ENCODE results near the gene HIPK2. TPM values are rescaled to one million over a fixed set of nuclear protein-coding genes. Genes with fewer than 3 reads are reported as not detected.

HIPK2 gene
- total RNA-seq, 1 donor = 12.7 TPM

DNA sequence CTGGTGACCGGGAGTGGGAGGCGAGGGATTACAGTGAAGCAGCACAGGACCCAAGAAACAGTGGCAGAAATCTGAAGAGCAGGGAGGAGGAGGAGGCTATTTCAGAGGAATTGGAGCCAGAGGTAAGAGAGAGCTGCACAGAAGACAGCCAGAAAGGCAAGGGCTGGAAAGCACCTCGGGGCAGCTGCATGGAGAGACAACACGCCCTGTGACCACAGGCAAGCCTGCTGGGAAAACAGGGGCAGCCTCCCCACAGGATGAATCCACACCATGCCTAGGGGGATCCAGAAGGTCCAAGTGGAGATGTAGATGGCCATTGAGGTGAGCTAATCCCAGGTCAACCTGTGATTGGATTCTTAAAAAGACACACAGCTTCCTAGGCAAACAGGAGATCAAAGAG, 135.5 kb downstream of the HIPK2 start:
- no peak for DNase-seq (ENCODE audit: insufficient read length, low spot score, missing footprints)
- no peak overlapping the region for H3K4me2 ChIP-seq (ENCODE audit: insufficient read depth, low read length)
- peaks cover 31% of the 10 kb centered on the region for H4K20me1 ChIP-seq (ENCODE audit: insufficient read depth, low read length)
- no peak overlapping the region for H3K4me3 ChIP-seq (ENCODE audit: insufficient read depth, low read length)
- no peak overlapping the region for H2AFZ ChIP-seq (ENCODE audit: low read length)
- no peak overlapping the region for H3K27ac ChIP-seq (ENCODE audit: low read depth, low read length)
- peaks cover 27% of the 10 kb centered on the region for H3K36me3 ChIP-seq (ENCODE audit: insufficient read depth, low read length)
- no peaks in the 10 kb centered on the region for H3K9me3 ChIP-seq (ENCODE audit: low read depth, low read length)
- H3K79me2 ChIP-seq (ENCODE audit: insufficient read depth, low read length) = peaks cover 92% of the 10 kb centered on the region
- H3K4me1 ChIP-seq (ENCODE audit: insufficient read depth, low read length) = peaks cover 2% of the 10 kb centered on the region
- no peaks in the 10 kb centered on the region for H3K27me3 ChIP-seq (ENCODE audit: insufficient read depth, low read length)
- TF ChIP-seq, protein P1, sequence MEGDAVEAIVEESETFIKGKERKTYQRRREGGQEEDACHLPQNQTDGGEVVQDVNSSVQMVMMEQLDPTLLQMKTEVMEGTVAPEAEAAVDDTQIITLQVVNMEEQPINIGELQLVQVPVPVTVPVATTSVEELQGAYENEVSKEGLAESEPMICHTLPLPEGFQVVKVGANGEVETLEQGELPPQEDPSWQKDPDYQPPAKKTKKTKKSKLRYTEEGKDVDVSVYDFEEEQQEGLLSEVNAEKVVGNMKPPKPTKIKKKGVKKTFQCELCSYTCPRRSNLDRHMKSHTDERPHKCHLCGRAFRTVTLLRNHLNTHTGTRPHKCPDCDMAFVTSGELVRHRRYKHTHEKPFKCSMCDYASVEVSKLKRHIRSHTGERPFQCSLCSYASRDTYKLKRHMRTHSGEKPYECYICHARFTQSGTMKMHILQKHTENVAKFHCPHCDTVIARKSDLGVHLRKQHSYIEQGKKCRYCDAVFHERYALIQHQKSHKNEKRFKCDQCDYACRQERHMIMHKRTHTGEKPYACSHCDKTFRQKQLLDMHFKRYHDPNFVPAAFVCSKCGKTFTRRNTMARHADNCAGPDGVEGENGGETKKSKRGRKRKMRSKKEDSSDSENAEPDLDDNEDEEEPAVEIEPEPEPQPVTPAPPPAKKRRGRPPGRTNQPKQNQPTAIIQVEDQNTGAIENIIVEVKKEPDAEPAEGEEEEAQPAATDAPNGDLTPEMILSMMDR (IDR thresholded peaks at IDR 0.05; ENCODE audit: extremely low read depth, low read depth, low read length) = no peak

DNA sequence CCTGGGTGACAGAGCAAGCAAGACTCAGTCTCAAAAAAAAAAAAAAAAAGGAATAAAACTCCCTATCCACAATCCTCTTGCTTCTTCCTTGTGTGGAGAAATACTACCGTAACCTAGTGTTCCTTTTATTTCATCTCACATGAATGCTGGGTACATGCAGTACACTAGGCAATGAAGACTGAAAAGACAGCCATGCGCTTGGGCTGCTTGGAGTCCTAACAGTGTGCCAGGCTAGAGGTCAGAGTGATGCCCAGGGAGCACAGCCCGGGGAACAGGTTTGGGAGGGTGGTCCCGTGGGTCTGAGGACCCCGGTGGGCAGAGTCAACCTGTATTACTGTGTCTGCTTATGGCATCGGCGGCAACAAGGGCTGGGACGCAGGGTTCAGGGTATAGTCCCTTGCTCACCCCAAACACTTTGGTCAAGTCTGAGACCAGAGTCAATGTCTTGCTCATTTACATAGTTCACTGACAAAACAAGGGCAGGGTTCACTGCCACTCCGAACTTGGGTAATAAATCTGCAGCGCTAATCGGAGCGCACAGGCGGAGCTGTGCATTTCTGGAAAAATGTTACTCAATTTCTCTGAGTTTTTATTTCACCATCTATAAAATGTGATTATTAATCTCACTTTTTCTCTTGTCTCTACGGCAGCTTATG, 136.3 kb downstream of the HIPK2 start:
- H3K79me2 ChIP-seq (ENCODE audit: insufficient read depth, low read length) = peaks cover 92% of the 10 kb centered on the region
- no peak overlapping the region for H3K4me2 ChIP-seq (ENCODE audit: insufficient read depth, low read length)
- peaks cover 27% of the 10 kb centered on the region for H3K36me3 ChIP-seq (ENCODE audit: insufficient read depth, low read length)
- no peaks in the 10 kb centered on the region for H3K27me3 ChIP-seq (ENCODE audit: insufficient read depth, low read length)
- DNase-seq (ENCODE audit: insufficient read length, low spot score, missing footprints) = no peak
- TF ChIP-seq, protein P1 (IDR thresholded peaks at IDR 0.05; ENCODE audit: extremely low read depth, low read depth, low read length) = no peak
- no peak overlapping the region for H3K4me3 ChIP-seq (ENCODE audit: insufficient read depth, low read length)
- H2AFZ ChIP-seq (ENCODE audit: low read length) = no peak overlapping the region
- H4K20me1 ChIP-seq (ENCODE audit: insufficient read depth, low read length) = peaks cover 31% of the 10 kb centered on the region
- H3K27ac ChIP-seq (ENCODE audit: low read depth, low read length) = no peak overlapping the region
- no peaks in the 10 kb centered on the region for H3K4me1 ChIP-seq (ENCODE audit: insufficient read depth, low read length)
- H3K9me3 ChIP-seq (ENCODE audit: low read depth, low read length) = no peaks in the 10 kb centered on the region

DNA sequence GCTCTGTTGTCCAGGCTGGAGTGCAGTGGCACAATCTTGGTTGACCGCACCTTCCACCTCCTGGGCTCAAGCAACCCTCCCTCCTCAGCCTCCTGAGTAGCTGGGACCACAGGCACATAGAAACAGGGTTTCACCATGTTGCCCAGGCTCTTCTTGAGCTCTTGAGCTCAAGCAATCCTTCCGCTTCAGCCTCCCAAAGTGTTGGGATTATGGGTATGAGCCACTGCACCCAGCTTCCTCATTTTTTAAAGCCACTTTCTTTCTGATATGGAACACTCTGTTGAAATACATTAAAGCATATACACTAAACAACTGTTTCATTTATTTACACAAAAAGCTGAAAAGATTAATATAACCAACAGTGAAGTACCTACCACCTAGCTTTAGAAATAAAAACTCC, 137.1 kb downstream of the HIPK2 start:
- peaks cover 94% of the 10 kb centered on the region for H3K79me2 ChIP-seq (ENCODE audit: insufficient read depth, low read length)
- H3K4me3 ChIP-seq (ENCODE audit: insufficient read depth, low read length) = no peak overlapping the region
- H4K20me1 ChIP-seq (ENCODE audit: insufficient read depth, low read length) = peaks cover 30% of the 10 kb centered on the region
- H3K27me3 ChIP-seq (ENCODE audit: insufficient read depth, low read length) = no peaks in the 10 kb centered on the region
- DNase-seq (ENCODE audit: insufficient read length, low spot score, missing footprints) = no peak
- H3K9me3 ChIP-seq (ENCODE audit: low read depth, low read length) = no peaks in the 10 kb centered on the region
- no peak overlapping the region for H3K4me2 ChIP-seq (ENCODE audit: insufficient read depth, low read length)
- TF ChIP-seq, protein P1 (IDR thresholded peaks at IDR 0.05; ENCODE audit: extremely low read depth, low read depth, low read length) = no peak
- no peak overlapping the region for H3K27ac ChIP-seq (ENCODE audit: low read depth, low read length)
- peaks cover 25% of the 10 kb centered on the region for H3K36me3 ChIP-seq (ENCODE audit: insufficient read depth, low read length)
- no peaks in the 10 kb centered on the region for H3K4me1 ChIP-seq (ENCODE audit: insufficient read depth, low read length)
- no peak overlapping the region for H2AFZ ChIP-seq (ENCODE audit: low read length)

DNA sequence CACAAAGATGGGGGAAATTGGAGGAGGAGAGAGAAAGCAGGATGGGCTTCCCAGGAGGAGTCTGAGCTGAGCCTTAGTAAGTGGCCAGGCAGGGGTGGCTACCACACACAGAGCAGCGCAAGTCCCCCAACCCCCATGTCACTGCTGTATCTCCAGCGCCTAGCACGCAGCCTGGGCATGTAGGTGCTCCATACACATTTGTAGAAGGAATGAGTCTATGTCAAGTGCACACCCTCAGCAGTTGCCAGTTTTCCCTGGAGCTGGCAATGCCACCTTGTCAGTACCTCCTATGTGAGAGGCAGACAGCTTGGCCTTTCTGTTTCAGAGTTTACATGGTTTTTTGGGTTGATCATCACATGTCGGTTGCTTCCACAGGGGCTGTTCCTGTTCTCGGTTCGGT, 138.2 kb downstream of the HIPK2 start:
- peaks cover 93% of the 10 kb centered on the region for H3K79me2 ChIP-seq (ENCODE audit: insufficient read depth, low read length)
- H3K4me1 ChIP-seq (ENCODE audit: insufficient read depth, low read length) = no peaks in the 10 kb centered on the region
- H3K9me3 ChIP-seq (ENCODE audit: low read depth, low read length) = no peaks in the 10 kb centered on the region
- H3K4me3 ChIP-seq (ENCODE audit: insufficient read depth, low read length) = no peak overlapping the region
- H3K4me2 ChIP-seq (ENCODE audit: insufficient read depth, low read length) = no peak overlapping the region
- peaks cover 24% of the 10 kb centered on the region for H4K20me1 ChIP-seq (ENCODE audit: insufficient read depth, low read length)
- peaks cover 14% of the 10 kb centered on the region for H3K36me3 ChIP-seq (ENCODE audit: insufficient read depth, low read length)
- H2AFZ ChIP-seq (ENCODE audit: low read length) = no peak overlapping the region
- no peak for DNase-seq (ENCODE audit: insufficient read length, low spot score, missing footprints)
- TF ChIP-seq, protein P1 (IDR thresholded peaks at IDR 0.05; ENCODE audit: extremely low read depth, low read depth, low read length) = no peak
- H3K27me3 ChIP-seq (ENCODE audit: insufficient read depth, low read length) = no peaks in the 10 kb centered on the region
- H3K27ac ChIP-seq (ENCODE audit: low read depth, low read length) = no peak overlapping the region
